MCF 10A (cell line): Measurements from ENCODE around the gene WWTR1. TPM values are rescaled to one million over a fixed set of nuclear protein-coding genes. Genes with fewer than 3 reads are reported as not detected.

Source experiments
- BruUV-seq: library from RNA; stranded (reverse); fragments of 400-500 nt; replicated peaks from 2 replicates; lab custom pipeline; 2021; lab: Mats Ljungman, UMichigan
- CTCF ChIA-PET: fragments of 300-600 bp; sonication (Branson Sonifier 250); formaldehyde crosslinking; extraction: SDS; loops from one replicate; lab custom pipeline; 2021; ENCODE audit warnings: antibody characterized with exemption, inconsistent platforms; lab: Yijun Ruan, JAX
- POLR2A ChIA-PET: fragments of 300-600, 350-650 bp; sonication (Branson Sonifier 250); formaldehyde crosslinking; extraction: SDS; loops from one replicate; lab custom pipeline; 2020; ENCODE audit warnings: antibody characterized with exemption, inconsistent platforms; lab: Yijun Ruan, JAX
- DNase-seq: peaks from one replicate; pipeline ENCODE4 v3.0.0-alpha.2; 2018; ENCODE audit not compliant: unreplicated experiment
- H3K27ac Mint-ChIP-seq: one replicate; pipeline ENCODE4 v1.8.0; 2022; ENCODE audit warnings: mild to moderate bottlenecking, low read depth, mixed read lengths; ENCODE audit not compliant: unreplicated experiment
- H3K27me3 Mint-ChIP-seq: one replicate; pipeline ENCODE4 v1.8.0; 2022; ENCODE audit warnings: mixed read lengths; ENCODE audit not compliant: insufficient read depth, unreplicated experiment
- H3K36me3 Mint-ChIP-seq: one replicate; pipeline ENCODE4 v1.8.0; 2022; ENCODE audit warnings: mild to moderate bottlenecking, moderate library complexity, mixed read lengths; ENCODE audit not compliant: insufficient read depth, unreplicated experiment
- H3K4me1 Mint-ChIP-seq: one replicate; pipeline ENCODE4 v1.8.0; 2022; ENCODE audit warnings: mixed read lengths; ENCODE audit not compliant: insufficient read depth, unreplicated experiment
- H3K4me3 Mint-ChIP-seq: one replicate; pipeline ENCODE4 v1.8.0; 2022; ENCODE audit warnings: mild to moderate bottlenecking, moderate library complexity, mixed read lengths; ENCODE audit not compliant: unreplicated experiment
- H3K9me3 Mint-ChIP-seq: one replicate; pipeline ENCODE4 v1.8.0; 2022; ENCODE audit warnings: mixed read lengths; ENCODE audit not compliant: unreplicated experiment
- CTCF ChIP-seq: fragments of 200-600 bp; IDR thresholded peaks from one replicate; pipeline ENCODE4 v1.8.0; 2022; ENCODE audit warnings: antibody characterized with exemption, mild to moderate bottlenecking; ENCODE audit not compliant: unreplicated experiment
- intact Hi-C: fragments of 100-400 bp; cut with micrococcal nuclease; formaldehyde crosslinking; loops from 2 replicates; pipeline ENCODE4 v1.14.1; 2022
- total RNA-seq: library from RNA; stranded (reverse); gene quantifications from 2 replicates; pipeline ENCODE4 v1.2.3, GENCODE V29; 2022

WWTR1 gene
- total RNA-seq, 1 experiment from 2014 or later: 52.9 TPM

GRCh38 chr3:149474250-149474817 is 183.5 kb downstream of the WWTR1 start, which contains the start of gene TM4SF4:
Gene TM4SF4, plus strand, starts transcription at chr3:149474697. Its CDS starts 181 bp downstream, at chr3:149474878.
- Mint-ChIP-seq H3K4me1 (peaks cover 17% of the 10 kb centered on the region), H3K36me3 (no peaks in the 10 kb centered on the region), H3K9me3 (no peaks in the 10 kb centered on the region), H3K27me3 (no peaks in the 10 kb centered on the region), H3K4me3 (no peak within 1 kb of the TSS), H3K27ac (peak within 1 kb of the TSS; percentile 33)
- no peak for DNase-seq
- ChIA-PET POLR2A (interaction anchor here (0.6 to 3.9 kb wide), 19 partner anchors 8 to 176 kb away, joined by 3 to 31 read pairs (median 5); partner anchors contain the start of gene TM4SF1), CTCF (interaction anchor here (0.5 to 10.0 kb wide), 22 partner anchors 13 to 1068 kb away, joined by 3 to 155 read pairs (median 4); partner anchors contain the start of gene COMMD2)
- TF ChIP-seq CTCF: no peak
- intact Hi-C loops: no loop called here
- BruUV-seq: no TSS peak

- Mint-ChIP-seq H3K4me1 (peaks cover 20% of the 10 kb centered on the region), H3K9me3 (no peaks in the 10 kb centered on the region), H3K36me3 (no peaks in the 10 kb centered on the region), H3K4me3 (no peak overlapping the region), H3K27me3 (no peaks in the 10 kb centered on the region), H3K27ac (peak overlapping the region; percentile 33)
- BruUV-seq: no TSS peak
- ChIA-PET POLR2A (interaction anchor here (0.5 to 3.9 kb wide), 24 partner anchors 10 to 279 kb away, joined by 3 to 31 read pairs (median 4); partner anchors contain the start of genes COMMD2 and TM4SF1), CTCF (interaction anchor here (0.5 to 10.0 kb wide), 25 partner anchors 11 to 1162 kb away, joined by 3 to 155 read pairs (median 3); partner anchors contain the start of gene COMMD2)
- intact Hi-C loops: no loop called here
- no peak for TF ChIP-seq CTCF
- peak; percentile 97 for DNase-seq
Measured at GRCh38 chr3:149473357-149474249, 184.2 kb downstream of the WWTR1 start.

- Mint-ChIP-seq H3K27ac (no peak overlapping the region), H3K9me3 (no peaks in the 10 kb centered on the region), H3K4me3 (no peak overlapping the region), H3K4me1 (peaks cover 23% of the 10 kb centered on the region), H3K27me3 (no peaks in the 10 kb centered on the region), H3K36me3 (no peaks in the 10 kb centered on the region)
- TF ChIP-seq CTCF: no peak
- BruUV-seq: no TSS peak
- DNase-seq: no peak
- intact Hi-C loops: no loop called here
- ChIA-PET CTCF (interaction anchor here (0.6 to 10.0 kb wide), 9 partner anchors 10 to 336 kb away, joined by 3 to 155 read pairs (median 4); no protein-coding TSS in a partner anchor), POLR2A (interaction anchor here (1.0 to 3.9 kb wide), 7 partner anchors 9 to 118 kb away, joined by 3 to 31 read pairs (median 10); no protein-coding TSS in a partner anchor)
Measured at GRCh38 chr3:149472030-149472797, 185.6 kb downstream of the WWTR1 start.
